ENCODE measurements around the gene MIOX. TPM values are rescaled to one million over a fixed set of nuclear protein-coding genes. Genes with fewer than 3 reads are reported as not detected.

MIOX gene
- total and polyA plus RNA-seq, 10 of the 15 experiments (the other 5 are each of a cell fraction or from before 2014, with no cell fraction given) = 0.10 to 0.31 TPM; not detected in 8

DNA sequence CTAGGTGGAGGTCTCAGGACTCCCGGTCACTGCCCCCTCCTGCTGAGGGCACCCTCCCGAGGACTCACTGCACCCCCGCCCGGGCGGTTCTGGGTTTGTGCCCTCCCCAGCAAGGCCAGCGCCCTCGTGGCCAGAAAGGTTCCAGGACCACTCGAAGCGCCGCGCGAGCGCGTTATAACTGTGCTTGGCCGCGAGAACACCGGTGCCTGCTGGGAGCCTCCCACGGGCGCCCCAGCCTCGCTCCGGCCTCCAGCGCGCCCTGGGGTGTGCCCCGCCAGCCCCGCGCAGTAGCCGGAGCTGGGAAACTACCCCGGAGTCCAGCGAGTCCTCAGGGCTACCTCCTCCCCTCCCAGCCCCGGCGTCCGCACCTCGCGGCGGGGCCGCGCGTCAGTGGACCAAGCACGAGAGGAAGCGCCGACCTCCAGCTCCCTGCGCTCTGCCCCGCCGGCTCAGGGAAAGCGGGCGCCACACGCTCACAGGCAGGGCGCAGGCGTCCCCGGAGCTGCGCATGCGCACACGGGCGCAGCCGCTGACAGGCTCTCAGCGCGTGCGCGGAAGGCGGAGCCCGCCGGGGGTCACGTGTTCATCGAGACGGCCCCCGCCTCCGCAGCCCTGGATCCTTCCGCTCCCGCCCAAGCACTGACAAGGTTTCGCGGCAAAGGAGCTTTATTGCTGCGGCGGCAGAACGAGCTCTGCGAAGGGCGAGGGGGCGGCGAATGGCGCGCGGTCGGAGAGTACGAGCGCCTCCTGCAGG, 38.6 kb downstream of the MIOX start, which contains the start of gene SCO2 (continued):
- TF ChIP-seq, protein P1, sequence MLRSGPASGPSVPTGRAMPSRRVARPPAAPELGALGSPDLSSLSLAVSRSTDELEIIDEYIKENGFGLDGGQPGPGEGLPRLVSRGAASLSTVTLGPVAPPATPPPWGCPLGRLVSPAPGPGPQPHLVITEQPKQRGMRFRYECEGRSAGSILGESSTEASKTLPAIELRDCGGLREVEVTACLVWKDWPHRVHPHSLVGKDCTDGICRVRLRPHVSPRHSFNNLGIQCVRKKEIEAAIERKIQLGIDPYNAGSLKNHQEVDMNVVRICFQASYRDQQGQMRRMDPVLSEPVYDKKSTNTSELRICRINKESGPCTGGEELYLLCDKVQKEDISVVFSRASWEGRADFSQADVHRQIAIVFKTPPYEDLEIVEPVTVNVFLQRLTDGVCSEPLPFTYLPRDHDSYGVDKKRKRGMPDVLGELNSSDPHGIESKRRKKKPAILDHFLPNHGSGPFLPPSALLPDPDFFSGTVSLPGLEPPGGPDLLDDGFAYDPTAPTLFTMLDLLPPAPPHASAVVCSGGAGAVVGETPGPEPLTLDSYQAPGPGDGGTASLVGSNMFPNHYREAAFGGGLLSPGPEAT (IDR thresholded peaks at IDR 0.05; ENCODE audit: low read depth) = no peak
- TF ChIP-seq EZH2 (IDR thresholded peaks at IDR 0.05; ENCODE audit: borderline replicate concordance, control insufficient read depth, low read depth, low read length) = no peak
- TF ChIP-seq TCF7 (IDR thresholded peaks at IDR 0.05; ENCODE audit: borderline replicate concordance) = no peak
- TF ChIP-seq EP300 (IDR thresholded peaks at IDR 0.05; ENCODE audit: borderline replicate concordance in 1 of 2, control insufficient read depth in 1 of 2, low read depth in 2 of 2, low read length in 2 of 2) = no peak
- TF ChIP-seq ZNF24 (IDR thresholded peaks at IDR 0.05) = no peak
- TF ChIP-seq ESRRA (IDR thresholded peaks at IDR 0.05; ENCODE audit: low read length) = peak; percentile 76; the same call in 1 of the 2 replicates
- TF ChIP-seq SREBF2 (IDR thresholded peaks at IDR 0.05; ENCODE audit: low read length) = no peak
- TF ChIP-seq NFYB (IDR thresholded peaks at IDR 0.05; ENCODE audit: insufficient read depth, low read depth, low read length) = no peak
- no peak for TF ChIP-seq RBBP5 (conservative IDR thresholded peaks at IDR 0.05)
- TF ChIP-seq HDGF (IDR thresholded peaks at IDR 0.05) = no peak; the same call in 1 of the 2 replicates
- peak; percentile 67; the same call in 1 of the 2 replicates for TF ChIP-seq YY1 (IDR thresholded peaks at IDR 0.05; ENCODE audit: low read depth, low read length)
- peak; percentile 89 for TF ChIP-seq NRF1 (conservative IDR thresholded peaks at IDR 0.05; ENCODE audit: low read depth, low read length)
- TF ChIP-seq, protein P2, sequence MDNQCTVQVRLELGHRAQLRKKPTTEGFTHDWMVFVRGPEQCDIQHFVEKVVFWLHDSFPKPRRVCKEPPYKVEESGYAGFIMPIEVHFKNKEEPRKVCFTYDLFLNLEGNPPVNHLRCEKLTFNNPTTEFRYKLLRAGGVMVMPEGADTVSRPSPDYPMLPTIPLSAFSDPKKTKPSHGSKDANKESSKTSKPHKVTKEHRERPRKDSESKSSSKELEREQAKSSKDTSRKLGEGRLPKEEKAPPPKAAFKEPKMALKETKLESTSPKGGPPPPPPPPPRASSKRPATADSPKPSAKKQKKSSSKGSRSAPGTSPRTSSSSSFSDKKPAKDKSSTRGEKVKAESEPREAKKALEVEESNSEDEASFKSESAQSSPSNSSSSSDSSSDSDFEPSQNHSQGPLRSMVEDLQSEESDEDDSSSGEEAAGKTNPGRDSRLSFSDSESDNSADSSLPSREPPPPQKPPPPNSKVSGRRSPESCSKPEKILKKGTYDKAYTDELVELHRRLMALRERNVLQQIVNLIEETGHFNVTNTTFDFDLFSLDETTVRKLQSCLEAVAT (IDR thresholded peaks at IDR 0.05) = no peak
- no peak for TF ChIP-seq STAT3 (IDR thresholded peaks at IDR 0.05; ENCODE audit: low read depth, low read length)
- TF ChIP-seq, protein P3, sequence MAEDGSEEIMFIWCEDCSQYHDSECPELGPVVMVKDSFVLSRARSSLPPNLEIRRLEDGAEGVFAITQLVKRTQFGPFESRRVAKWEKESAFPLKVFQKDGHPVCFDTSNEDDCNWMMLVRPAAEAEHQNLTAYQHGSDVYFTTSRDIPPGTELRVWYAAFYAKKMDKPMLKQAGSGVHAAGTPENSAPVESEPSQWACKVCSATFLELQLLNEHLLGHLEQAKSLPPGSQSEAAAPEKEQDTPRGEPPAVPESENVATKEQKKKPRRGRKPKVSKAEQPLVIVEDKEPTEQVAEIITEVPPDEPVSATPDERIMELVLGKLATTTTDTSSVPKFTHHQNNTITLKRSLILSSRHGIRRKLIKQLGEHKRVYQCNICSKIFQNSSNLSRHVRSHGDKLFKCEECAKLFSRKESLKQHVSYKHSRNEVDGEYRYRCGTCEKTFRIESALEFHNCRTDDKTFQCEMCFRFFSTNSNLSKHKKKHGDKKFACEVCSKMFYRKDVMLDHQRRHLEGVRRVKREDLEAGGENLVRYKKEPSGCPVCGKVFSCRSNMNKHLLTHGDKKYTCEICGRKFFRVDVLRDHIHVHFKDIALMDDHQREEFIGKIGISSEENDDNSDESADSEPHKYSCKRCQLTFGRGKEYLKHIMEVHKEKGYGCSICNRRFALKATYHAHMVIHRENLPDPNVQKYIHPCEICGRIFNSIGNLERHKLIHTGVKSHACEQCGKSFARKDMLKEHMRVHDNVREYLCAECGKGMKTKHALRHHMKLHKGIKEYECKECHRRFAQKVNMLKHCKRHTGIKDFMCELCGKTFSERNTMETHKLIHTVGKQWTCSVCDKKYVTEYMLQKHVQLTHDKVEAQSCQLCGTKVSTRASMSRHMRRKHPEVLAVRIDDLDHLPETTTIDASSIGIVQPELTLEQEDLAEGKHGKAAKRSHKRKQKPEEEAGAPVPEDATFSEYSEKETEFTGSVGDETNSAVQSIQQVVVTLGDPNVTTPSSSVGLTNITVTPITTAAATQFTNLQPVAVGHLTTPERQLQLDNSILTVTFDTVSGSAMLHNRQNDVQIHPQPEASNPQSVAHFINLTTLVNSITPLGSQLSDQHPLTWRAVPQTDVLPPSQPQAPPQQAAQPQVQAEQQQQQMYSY (CRISPR knock-in tag; IDR thresholded peaks at IDR 0.05) = no peak
- TF ChIP-seq, protein P4, sequence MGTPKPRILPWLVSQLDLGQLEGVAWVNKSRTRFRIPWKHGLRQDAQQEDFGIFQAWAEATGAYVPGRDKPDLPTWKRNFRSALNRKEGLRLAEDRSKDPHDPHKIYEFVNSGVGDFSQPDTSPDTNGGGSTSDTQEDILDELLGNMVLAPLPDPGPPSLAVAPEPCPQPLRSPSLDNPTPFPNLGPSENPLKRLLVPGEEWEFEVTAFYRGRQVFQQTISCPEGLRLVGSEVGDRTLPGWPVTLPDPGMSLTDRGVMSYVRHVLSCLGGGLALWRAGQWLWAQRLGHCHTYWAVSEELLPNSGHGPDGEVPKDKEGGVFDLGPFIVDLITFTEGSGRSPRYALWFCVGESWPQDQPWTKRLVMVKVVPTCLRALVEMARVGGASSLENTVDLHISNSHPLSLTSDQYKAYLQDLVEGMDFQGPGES (IDR thresholded peaks at IDR 0.05) = no peak
- TF ChIP-seq, protein P5, sequence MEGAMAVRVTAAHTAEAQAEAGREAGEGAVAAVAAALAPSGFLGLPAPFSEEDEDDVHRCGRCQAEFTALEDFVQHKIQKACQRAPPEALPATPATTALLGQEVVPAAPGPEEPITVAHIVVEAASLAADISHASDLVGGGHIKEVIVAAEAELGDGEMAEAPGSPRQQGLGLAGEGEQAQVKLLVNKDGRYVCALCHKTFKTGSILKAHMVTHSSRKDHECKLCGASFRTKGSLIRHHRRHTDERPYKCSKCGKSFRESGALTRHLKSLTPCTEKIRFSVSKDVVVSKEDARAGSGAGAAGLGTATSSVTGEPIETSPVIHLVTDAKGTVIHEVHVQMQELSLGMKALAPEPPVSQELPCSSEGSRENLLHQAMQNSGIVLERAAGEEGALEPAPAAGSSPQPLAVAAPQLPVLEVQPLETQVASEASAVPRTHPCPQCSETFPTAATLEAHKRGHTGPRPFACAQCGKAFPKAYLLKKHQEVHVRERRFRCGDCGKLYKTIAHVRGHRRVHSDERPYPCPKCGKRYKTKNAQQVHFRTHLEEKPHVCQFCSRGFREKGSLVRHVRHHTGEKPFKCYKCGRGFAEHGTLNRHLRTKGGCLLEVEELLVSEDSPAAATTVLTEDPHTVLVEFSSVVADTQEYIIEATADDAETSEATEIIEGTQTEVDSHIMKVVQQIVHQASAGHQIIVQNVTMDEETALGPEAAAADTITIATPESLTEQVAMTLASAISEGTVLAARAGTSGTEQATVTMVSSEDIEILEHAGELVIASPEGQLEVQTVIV (IDR thresholded peaks at IDR 0.05; ENCODE audit: borderline replicate concordance, partially characterized antibody) = no peak
